Activated naive CD8-positive, alpha-beta T cell treated with anti-CD3 and anti-CD28 coated beads, Interleukin-2, amount 10 ng/mL, durations not matched to agents 7 days and 5 days (primary cell): ENCODE data around the gene PADI3. TPM values are rescaled to one million over a fixed set of nuclear protein-coding genes. Genes with fewer than 3 reads are reported as not detected.

ENCODE experiments used
- ATAC-seq: fragments of 150-1000 bp; cut with Tn5 transposase; one replicate; pipeline ENCODE4 v1.10.0; 2021; ENCODE audit warnings: low read depth, moderate library complexity
- POLR2A ChIA-PET: fragments of 350-600 bp; sonication (Branson Sonifier 250); formaldehyde crosslinking; loops from one replicate; lab custom pipeline; 2021; ENCODE audit warnings: antibody characterized with exemption; lab: Charles Lee
- DNase-seq: peaks from one replicate; pipeline ENCODE4 v3.0.0; 2021
- H3K27ac Mint-ChIP-seq: one replicate; pipeline ENCODE4 v1.8.0; 2022; ENCODE audit warnings: mild to moderate bottlenecking, mixed read lengths
- H3K27me3 Mint-ChIP-seq: one replicate; pipeline ENCODE4 v1.8.0; 2022; ENCODE audit warnings: mild to moderate bottlenecking, moderate library complexity, mixed read lengths
- H3K36me3 Mint-ChIP-seq: one replicate; pipeline ENCODE4 v1.8.0; 2021; ENCODE audit warnings: mild to moderate bottlenecking, mixed read lengths
- H3K4me1 Mint-ChIP-seq: one replicate; pipeline ENCODE4 v1.8.0; 2021; ENCODE audit warnings: mixed read lengths
- H3K4me3 Mint-ChIP-seq: one replicate; pipeline ENCODE4 v1.8.0; 2022; ENCODE audit warnings: mild to moderate bottlenecking, moderate library complexity, mixed read lengths
- H3K9me3 Mint-ChIP-seq: one replicate; pipeline ENCODE4 v1.8.0; 2021; ENCODE audit warnings: mixed read lengths
- total RNA-seq, 2 experiments: library from RNA; stranded (reverse); gene quantifications; one replicate each; pipeline ENCODE4 v1.2.3, GENCODE V29; 2021

Gene PADI3
- total RNA-seq, 2 experiments from 2014 or later = not detected

DNA sequence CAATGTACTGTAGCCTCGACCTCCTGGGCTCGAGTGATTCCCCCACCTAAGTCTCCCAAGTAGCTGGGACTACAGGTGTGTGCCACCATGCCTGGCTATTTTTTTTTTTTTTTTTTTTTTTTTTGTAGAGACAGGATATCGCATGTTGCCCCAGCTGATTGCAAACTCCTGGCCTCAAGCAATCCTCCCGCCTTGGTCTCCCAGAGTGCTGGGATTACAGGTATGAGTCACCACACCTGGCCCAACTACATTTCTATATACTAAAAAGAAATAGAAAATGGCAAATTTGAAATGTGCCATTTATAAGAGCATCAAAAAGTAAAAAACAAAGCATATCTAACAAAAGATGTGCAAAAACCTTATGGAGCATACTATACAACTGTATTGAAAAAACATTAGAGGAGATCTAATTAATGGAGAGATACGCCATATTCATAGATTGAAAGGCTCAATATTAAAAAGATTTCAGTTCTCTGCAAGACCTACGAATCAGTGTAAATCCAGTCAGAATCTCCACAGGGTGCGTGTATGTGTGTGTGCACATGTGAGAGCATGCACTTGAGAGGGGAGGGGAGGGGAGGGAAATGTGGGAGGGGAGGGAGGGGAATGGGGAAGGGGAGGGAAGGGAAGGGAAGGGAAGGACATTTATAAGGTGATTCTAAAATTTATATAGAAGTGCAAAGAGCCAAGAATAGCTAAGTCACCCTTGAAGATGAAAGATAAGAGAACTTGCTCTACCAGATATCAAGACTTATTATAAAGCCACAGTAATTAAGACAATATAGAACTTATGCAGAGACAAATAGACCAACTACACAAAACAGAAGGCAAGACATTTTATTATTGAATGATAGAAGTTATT lies 43.6 kb downstream of the PADI3 start:
- Mint-ChIP-seq H3K36me3 (no peaks in the 10 kb centered on the region), H3K27me3 (peaks cover 23% of the 10 kb centered on the region), H3K9me3 (no peaks in the 10 kb centered on the region), H3K4me1 (no peaks in the 10 kb centered on the region), H3K4me3 (no peak overlapping the region), H3K27ac (no peak overlapping the region)
- POLR2A ChIA-PET = no interaction called here
- DNase-seq = no peak
- no peak for ATAC-seq

DNA sequence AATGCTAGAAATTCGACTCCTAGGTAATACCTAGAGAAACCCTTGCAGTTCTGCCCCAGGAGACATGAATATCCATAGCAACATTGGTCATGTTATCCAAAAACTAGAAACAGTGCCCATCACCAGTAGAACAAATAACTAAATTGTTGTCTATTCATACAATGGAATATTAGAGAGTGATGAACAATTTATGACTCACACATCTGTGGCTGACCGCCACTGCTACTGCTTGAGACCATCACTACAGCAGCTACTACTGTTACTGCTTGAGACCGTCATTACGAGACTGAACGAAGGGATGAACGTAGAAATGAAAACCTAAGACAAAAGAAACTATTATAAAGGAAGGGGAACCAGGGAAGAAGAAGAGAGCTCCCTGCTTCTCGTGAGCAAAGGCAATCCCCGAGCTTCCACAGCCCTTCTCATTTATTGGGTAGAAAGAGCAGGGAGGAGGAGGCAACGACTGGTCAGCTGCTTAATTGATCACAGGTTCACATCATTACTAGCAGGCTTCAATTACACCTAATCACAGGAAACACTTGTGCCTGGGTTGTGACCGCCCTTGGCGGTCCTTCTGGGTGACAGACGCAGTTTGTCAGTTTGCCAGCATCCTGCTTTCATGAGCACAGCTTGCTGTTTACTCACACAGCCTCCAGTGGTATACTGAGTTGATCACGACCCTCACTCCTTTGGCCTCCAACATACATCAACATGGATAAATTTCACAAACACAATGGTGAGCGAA lies 45.0 kb downstream of the PADI3 start:
- no peaks in the 10 kb centered on the region for H3K9me3 Mint-ChIP-seq
- peaks cover 23% of the 10 kb centered on the region for H3K27me3 Mint-ChIP-seq
- ATAC-seq = no peak
- no peak for DNase-seq
- H3K36me3 Mint-ChIP-seq = no peaks in the 10 kb centered on the region
- no peak overlapping the region for H3K4me3 Mint-ChIP-seq
- no peak overlapping the region for H3K27ac Mint-ChIP-seq
- POLR2A ChIA-PET = no interaction called here
- H3K4me1 Mint-ChIP-seq = no peaks in the 10 kb centered on the region

DNA sequence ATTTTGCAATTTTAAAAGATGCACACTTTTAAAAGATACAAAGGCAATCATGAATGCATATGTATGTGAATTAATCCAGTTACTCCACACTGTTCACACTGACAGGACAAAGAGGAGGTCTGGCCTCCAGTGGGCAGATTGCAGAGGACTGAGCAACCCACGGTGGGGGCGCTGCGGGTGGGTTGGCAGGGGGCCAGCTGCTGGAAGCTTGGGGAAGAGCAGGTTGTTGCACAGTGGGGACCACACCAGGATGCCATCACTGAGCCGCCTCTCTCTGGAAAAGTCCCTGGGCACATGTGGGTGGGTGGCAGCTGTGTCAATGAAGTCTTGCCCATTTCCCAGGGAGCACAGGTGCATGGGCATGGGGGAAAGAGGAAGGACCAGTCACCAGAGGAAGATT lies 46.4 kb downstream of the PADI3 start:
- Mint-ChIP-seq H3K36me3 (no peaks in the 10 kb centered on the region), H3K4me3 (no peak overlapping the region), H3K4me1 (no peaks in the 10 kb centered on the region), H3K27me3 (peaks cover 17% of the 10 kb centered on the region), H3K27ac (no peak overlapping the region), H3K9me3 (no peaks in the 10 kb centered on the region)
- POLR2A ChIA-PET = no interaction called here
- no peak for ATAC-seq
- no peak for DNase-seq

DNA sequence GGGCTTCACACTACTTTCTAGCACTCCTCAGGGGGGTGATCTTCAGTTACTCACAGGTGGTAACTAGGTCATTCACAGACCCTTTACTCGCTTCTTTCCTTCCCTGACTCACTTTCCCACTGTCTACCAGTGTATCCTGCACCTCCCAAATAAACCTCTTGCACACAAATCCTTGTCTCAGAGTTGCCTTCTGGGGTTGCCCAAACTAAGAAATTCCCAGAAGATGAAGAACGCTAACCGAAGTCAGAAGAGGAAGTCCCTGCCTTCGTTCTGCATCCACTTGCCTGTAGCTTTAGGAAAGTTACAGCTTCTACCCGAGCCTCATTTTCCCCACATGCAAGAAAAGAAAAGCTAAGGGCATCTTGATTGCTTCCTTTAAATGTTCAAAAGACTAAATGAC lies 47.2 kb downstream of the PADI3 start:
- Mint-ChIP-seq H3K36me3 (no peaks in the 10 kb centered on the region), H3K4me3 (no peak overlapping the region), H3K27ac (no peak overlapping the region), H3K9me3 (no peaks in the 10 kb centered on the region), H3K4me1 (no peaks in the 10 kb centered on the region), H3K27me3 (peaks cover 15% of the 10 kb centered on the region)
- POLR2A ChIA-PET = no interaction called here
- no peak for ATAC-seq
- DNase-seq = no peak

DNA sequence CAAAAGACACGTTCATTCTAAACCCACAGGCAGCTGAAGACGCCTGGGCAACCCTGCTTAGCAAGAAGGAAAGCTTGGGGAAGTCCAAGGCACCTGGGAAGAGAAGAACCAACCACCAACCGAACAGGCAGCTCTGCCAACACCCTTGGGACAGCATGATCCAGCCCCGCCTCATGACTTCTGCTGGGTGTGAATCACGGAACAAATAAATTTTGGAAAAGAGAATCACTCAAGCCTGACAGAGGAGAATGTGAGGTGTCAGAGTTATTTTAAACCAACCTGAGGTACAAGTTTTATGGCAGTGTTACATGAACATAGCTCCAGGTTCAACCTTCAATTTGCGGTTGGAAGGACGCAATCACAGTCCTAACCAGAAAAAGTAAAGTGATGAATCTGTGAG lies 49.1 kb downstream of the PADI3 start:
- no peaks in the 10 kb centered on the region for H3K36me3 Mint-ChIP-seq
- peaks cover 11% of the 10 kb centered on the region for H3K27me3 Mint-ChIP-seq
- ATAC-seq (no peak), DNase-seq (no peak)
- H3K9me3 Mint-ChIP-seq = peaks cover 10% of the 10 kb centered on the region
- no peak overlapping the region for H3K27ac Mint-ChIP-seq
- POLR2A ChIA-PET = no interaction called here
- H3K4me3 Mint-ChIP-seq = no peak overlapping the region
- no peaks in the 10 kb centered on the region for H3K4me1 Mint-ChIP-seq

DNA sequence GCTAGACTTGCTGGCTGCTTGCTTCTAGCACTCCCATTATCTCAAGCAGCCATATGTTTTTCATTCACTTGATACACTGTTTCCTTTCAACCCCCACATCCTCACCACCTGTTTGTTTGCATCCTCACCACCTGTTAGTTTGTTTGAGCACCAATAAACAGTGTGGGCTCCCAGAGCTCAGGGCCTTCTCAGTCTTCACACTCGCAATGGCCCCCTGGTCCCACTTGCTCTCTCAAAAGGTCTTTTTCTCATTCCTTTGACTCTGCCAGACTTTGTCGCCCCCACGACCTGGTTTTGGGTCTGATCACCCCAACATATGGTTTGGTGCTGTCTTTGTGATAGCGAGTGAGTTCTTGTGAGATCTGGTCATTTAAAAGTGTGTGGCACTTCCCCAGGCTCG lies 52.9 kb downstream of the PADI3 start:
- no peak overlapping the region for H3K4me3 Mint-ChIP-seq

DNA sequence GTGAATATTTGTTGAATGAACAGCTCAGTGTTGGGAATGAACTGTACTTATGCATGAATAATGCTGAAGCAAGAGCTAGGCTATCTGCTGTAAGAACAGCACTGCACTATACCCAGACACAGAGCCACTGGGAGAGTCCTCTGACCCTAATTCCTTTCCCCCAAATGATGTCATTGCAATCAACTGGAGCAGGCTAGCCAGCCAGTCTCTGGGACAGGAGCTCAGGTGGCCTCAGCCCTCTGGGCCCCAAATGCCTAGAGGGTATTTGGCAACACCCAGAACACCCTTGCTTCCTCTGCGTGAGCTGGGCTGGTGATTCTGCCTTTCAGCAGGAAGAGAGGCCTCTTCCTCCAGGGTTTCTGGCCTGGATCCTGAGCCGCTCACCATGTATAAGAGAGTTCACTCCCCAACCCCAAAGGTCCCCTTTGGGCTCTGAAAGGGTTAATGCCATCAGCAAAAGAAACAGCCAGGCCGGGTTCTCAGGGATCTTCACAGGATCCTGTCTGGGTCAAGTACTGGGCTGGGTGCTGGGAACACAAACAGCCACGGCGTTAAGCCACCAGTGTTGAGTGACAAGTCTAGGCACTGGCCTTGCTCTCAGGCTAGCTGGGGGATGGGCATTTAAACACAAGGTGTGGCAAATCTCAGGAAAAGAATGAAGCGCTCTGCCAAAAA lies 55.4 kb downstream of the PADI3 start:
- no peak for ATAC-seq
- POLR2A ChIA-PET = no interaction called here
- no peak overlapping the region for H3K27ac Mint-ChIP-seq

More for the DNA sequence above, 52.9 kb downstream of the PADI3 start:
- POLR2A ChIA-PET = no interaction called here
- ATAC-seq (no peak), DNase-seq (no peak)
- Mint-ChIP-seq H3K36me3 (no peaks in the 10 kb centered on the region), H3K27ac (no peak overlapping the region), H3K27me3 (peaks cover 5% of the 10 kb centered on the region), H3K9me3 (peaks cover 10% of the 10 kb centered on the region), H3K4me1 (no peaks in the 10 kb centered on the region)

DNA sequence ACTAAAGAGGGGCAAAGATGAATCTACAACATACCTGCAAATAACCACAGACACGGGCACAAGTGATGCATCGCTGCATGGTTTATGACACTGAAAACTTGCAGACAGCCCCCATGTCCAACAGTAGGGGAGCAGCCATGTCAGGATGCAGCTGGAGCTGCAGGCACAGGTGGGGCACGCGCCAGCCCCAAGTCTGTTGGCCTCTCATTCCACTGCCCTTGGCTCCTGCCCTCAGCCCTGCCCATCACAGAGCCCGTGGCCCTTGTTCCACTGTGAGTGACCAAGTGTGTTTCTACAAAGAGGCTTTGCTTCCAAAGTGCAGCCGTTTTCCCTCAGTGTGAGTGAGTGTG lies 55.9 kb downstream of the PADI3 start:
- no peak for ATAC-seq
- Mint-ChIP-seq H3K9me3 (peaks cover 10% of the 10 kb centered on the region), H3K4me1 (no peaks in the 10 kb centered on the region), H3K36me3 (no peaks in the 10 kb centered on the region), H3K27ac (no peak overlapping the region), H3K4me3 (no peak overlapping the region), H3K27me3 (peaks cover 13% of the 10 kb centered on the region)
- DNase-seq = no peak
- POLR2A ChIA-PET = no interaction called here

More for the DNA sequence above, 55.4 kb downstream of the PADI3 start:
- Mint-ChIP-seq H3K9me3 (peaks cover 10% of the 10 kb centered on the region), H3K27me3 (peaks cover 10% of the 10 kb centered on the region), H3K36me3 (no peaks in the 10 kb centered on the region), H3K4me1 (no peaks in the 10 kb centered on the region), H3K4me3 (no peak overlapping the region)
- no peak for DNase-seq

DNA sequence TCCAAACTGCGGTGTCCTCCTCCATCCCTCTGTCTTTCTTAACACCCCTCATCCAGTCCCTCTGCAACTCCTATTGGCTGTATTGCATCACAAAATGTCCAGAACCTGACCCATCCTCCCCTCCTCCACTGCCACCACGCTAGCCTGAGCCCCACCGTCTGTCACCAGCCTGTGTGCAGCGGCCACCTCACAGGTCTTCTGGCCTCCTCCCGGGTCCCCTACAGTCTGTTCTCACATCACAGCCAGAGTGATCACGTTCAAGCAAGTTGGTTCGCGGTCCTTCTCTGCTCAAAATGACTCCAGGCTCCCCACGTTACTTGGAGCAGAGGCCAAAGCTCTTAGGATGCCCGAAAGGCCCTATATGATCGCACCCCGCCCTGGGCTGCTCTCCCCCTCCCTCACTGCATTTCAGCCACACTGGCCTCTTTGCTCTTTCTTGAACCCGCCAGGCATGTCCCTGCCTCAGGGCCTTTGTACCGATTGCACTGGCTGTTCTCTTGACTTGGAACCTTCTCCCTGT lies 56.7 kb downstream of the PADI3 start:
- peaks cover 17% of the 10 kb centered on the region for H3K27me3 Mint-ChIP-seq
- ATAC-seq = no peak
- no peak overlapping the region for H3K4me3 Mint-ChIP-seq
- no peaks in the 10 kb centered on the region for H3K36me3 Mint-ChIP-seq
- no peaks in the 10 kb centered on the region for H3K4me1 Mint-ChIP-seq
- DNase-seq = no peak
- peaks cover 10% of the 10 kb centered on the region for H3K9me3 Mint-ChIP-seq
- POLR2A ChIA-PET = no interaction called here
- H3K27ac Mint-ChIP-seq = no peak overlapping the region

DNA sequence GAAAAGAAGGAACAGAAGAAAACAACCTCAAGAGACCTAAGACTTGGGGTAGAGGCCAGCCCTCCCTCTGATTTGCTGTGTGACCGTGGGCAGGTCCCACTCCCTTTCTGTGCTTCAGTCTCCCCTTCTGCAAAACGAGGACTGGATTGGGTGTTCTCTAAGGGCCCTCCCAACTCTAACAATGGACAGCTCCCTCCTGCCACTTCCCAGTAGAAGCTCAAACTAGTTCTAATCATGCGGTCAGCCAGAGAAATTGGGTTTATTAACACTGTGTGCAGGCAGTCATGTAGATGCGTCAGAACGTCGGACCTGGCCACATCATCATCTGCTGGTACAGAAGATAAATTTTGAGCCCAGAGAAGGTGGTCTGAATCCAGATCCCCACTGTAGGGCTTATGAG lies 57.5 kb downstream of the PADI3 start:
- peaks cover 17% of the 10 kb centered on the region for H3K27me3 Mint-ChIP-seq
- ATAC-seq = no peak
- H3K36me3 Mint-ChIP-seq = no peaks in the 10 kb centered on the region
- H3K9me3 Mint-ChIP-seq = peaks cover 10% of the 10 kb centered on the region
- DNase-seq = no peak
- no peak overlapping the region for H3K27ac Mint-ChIP-seq
- no peak overlapping the region for H3K4me3 Mint-ChIP-seq
- POLR2A ChIA-PET = no interaction called here
- H3K4me1 Mint-ChIP-seq = no peaks in the 10 kb centered on the region

DNA sequence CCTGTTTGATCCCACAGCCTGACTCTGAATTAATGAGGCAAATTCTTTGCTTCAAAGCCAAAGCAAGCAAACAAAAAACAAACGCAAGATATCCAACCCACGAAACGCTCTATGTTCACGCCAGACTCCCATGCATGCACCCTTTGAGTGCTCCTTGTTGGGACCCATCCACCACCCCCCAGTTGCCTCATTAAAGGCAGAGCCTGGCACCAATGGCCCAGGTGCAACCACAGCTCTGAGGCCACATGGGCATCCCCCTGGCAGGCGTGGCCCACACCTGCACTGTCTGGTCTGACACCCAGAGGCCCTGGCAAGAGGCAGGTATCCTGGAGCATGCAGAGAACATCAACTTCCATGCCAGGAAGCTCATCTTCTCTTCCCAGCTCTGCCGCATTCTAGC lies 58.0 kb downstream of the PADI3 start:
- Mint-ChIP-seq H3K4me3 (no peak overlapping the region), H3K36me3 (no peaks in the 10 kb centered on the region), H3K4me1 (no peaks in the 10 kb centered on the region), H3K27ac (no peak overlapping the region), H3K27me3 (peaks cover 16% of the 10 kb centered on the region), H3K9me3 (peaks cover 7% of the 10 kb centered on the region)
- POLR2A ChIA-PET = no interaction called here
- ATAC-seq (no peak), DNase-seq (no peak)

DNA sequence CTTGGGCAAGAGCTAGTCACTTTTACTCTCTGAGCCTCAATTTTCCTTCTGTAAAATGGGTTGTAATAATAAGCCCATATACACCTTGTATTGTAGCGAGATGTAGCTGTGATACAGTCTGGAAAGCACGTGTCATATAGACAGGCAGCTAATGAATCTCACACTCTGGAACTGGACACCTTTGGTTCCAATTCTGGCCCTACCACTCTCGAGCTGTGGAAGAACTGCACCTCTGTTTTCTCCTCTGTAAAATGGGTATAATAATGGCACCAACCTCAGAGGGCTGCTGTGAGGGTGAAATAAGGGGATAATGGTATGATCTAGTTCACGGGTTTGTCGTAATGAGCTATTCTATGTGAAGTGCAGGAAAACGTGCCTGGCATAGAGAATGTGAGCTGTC lies 58.4 kb downstream of the PADI3 start:
- Mint-ChIP-seq H3K4me3 (no peak overlapping the region), H3K9me3 (peaks cover 3% of the 10 kb centered on the region), H3K36me3 (no peaks in the 10 kb centered on the region), H3K4me1 (peaks cover under 1% of the 10 kb centered on the region), H3K27me3 (peaks cover 12% of the 10 kb centered on the region), H3K27ac (no peak overlapping the region)
- ATAC-seq (no peak), DNase-seq (no peak)
- POLR2A ChIA-PET = no interaction called here

DNA sequence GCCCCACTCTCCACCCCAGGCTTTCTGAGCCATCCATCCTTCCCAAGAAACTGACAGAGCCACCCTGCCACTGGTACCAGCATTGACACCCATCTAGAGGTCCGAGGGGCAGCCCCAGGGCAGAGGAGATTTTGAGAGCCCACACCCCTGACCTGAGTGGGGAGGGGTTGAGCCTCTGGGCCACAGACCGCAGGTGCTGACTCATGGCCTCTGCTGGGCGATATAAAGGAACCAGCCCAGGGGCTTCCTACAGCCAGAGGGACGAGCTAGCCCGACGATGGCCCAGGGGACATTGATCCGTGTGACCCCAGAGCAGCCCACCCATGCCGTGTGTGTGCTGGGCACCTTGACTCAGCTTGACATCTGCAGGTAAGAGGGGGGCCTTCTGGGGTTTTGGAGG lies 59.0 kb downstream of the PADI3 start, which contains the start of gene PADI4:
PADI4 (plus strand) TSS at position 252 of the 400 bp plus-strand sequence; CDS start at position 278, 26 bp downstream.
- POLR2A ChIA-PET = no interaction called here
- Mint-ChIP-seq H3K36me3 (no peaks in the 10 kb centered on the region), H3K27me3 (peaks cover 15% of the 10 kb centered on the region), H3K4me1 (peaks cover 3% of the 10 kb centered on the region), H3K9me3 (peaks cover under 1% of the 10 kb centered on the region), H3K27ac (no peak within 1 kb of the TSS), H3K4me3 (no peak within 1 kb of the TSS)
- ATAC-seq (no peak), DNase-seq (no peak)
